HepG2 (cell line): ENCODE data around the gene AKR7A3. TPM values are rescaled to one million over a fixed set of nuclear protein-coding genes. Genes with fewer than 3 reads are reported as not detected.

ENCODE experiments used
- ARNTL ChIP-seq: sonication (generic); formaldehyde crosslinking; IDR thresholded peaks from 2 replicates; pipeline ENCODE4 v1.4.0; 2020; ENCODE audit warnings: mild to moderate bottlenecking, missing genetic modification reagents
- FOXA1 ChIP-seq, 2 experiments: fragments of 450-650 bp in 1 of 2; sonication (generic) in 1 of 2; formaldehyde crosslinking in 1 of 2; IDR thresholded peaks; 2 replicates each; pipeline versions ENCODE4 v1.4.0 to v1.6.1; 2016 to 2020; ENCODE audit warnings: missing genetic modification reagents in 1 of 2
- FOXP4 ChIP-seq: sonication (generic); formaldehyde crosslinking; IDR thresholded peaks from 2 replicates; pipeline ENCODE4 v1.4.0; 2020; ENCODE audit warnings: missing genetic modification reagents
- HNRNPL ChIP-seq: fragments of 200-400 bp; formaldehyde crosslinking; IDR thresholded peaks from 2 replicates; pipeline ENCODE4 v1.6.1; 2017; ENCODE audit warnings: mild to moderate bottlenecking, low read depth, low read length
- IRF2 ChIP-seq: IDR thresholded peaks from 2 replicates; pipeline ENCODE4 v1.6.1; 2018; ENCODE audit warnings: missing genetic modification reagents, missing compliant biosample characterization
- MBD4 ChIP-seq: IDR thresholded peaks from 2 replicates; pipeline ENCODE4 v1.6.1; 2012; ENCODE audit warnings: low read length, inconsistent platforms, borderline replicate concordance
- MEIS1 ChIP-seq: sonication (generic); formaldehyde crosslinking; IDR thresholded peaks from 2 replicates; pipeline ENCODE4 v1.9.0; 2021; ENCODE audit warnings: mild to moderate bottlenecking, missing genetic modification reagents, moderate library complexity, borderline replicate concordance
- MYPOP ChIP-seq: sonication (generic); formaldehyde crosslinking; IDR thresholded peaks from 2 replicates; pipeline ENCODE4 v1.8.1; 2023; ENCODE audit warnings: mild to moderate bottlenecking, moderate library complexity, missing genetic modification reagents
- TAF15 ChIP-seq: fragments of 200-400 bp; formaldehyde crosslinking; IDR thresholded peaks from one replicate; pipeline ENCODE4 v1.6.1; 2018; ENCODE audit warnings: mild to moderate bottlenecking, low read depth, low read length; ENCODE audit not compliant: poor library complexity, severe bottlenecking
- ZNF160 ChIP-seq: sonication (generic); formaldehyde crosslinking; IDR thresholded peaks from 2 replicates; pipeline ENCODE4 v1.8.0; 2022; ENCODE audit warnings: mild to moderate bottlenecking, inconsistent platforms, missing genetic modification reagents
- ZNF337 ChIP-seq: sonication (generic); formaldehyde crosslinking; IDR thresholded peaks from 2 replicates; pipeline ENCODE4 v1.5.1; 2020; ENCODE audit warnings: missing genetic modification reagents, low read depth, mild to moderate bottlenecking, borderline replicate concordance
- ZNF704 ChIP-seq: sonication (generic); formaldehyde crosslinking; IDR thresholded peaks from 2 replicates; pipeline ENCODE4 v1.8.1; 2023; ENCODE audit warnings: mild to moderate bottlenecking, inconsistent platforms, moderate library complexity, missing genetic modification reagents, borderline replicate concordance
- ZSCAN12 ChIP-seq: sonication (generic); formaldehyde crosslinking; IDR thresholded peaks from 2 replicates; pipeline ENCODE4 v1.9.0; 2021; ENCODE audit warnings: mild to moderate bottlenecking, missing genetic modification reagents
- ZSCAN29 ChIP-seq: sonication (generic); formaldehyde crosslinking; conservative IDR thresholded peaks from 2 replicates; pipeline ENCODE4 v1.4.0; 2020; ENCODE audit warnings: mild to moderate bottlenecking, missing genetic modification reagents
- polyA plus RNA-seq, 8 experiments: library from polyadenylated mRNA; depleted of rRNA in 3 of 8; stranded (reverse) in 7 of 8; unstranded in 1 of 8; fragments of >200 nt; fragmentation: Illumina TruSeq in 4 of 8; extraction: Trizol in 4 of 8; gene quantifications; 2 replicates each; pipeline versions ENCODE4 v1.2.1 to v1.2.3, GENCODE V29; 2011 to 2016; ENCODE audit warnings: low read depth in 4 of 8, missing spikeins in 1 of 8, mixed read lengths in 1 of 8; ENCODE audit not compliant: insufficient read depth in 1 of 8
- total RNA-seq, 5 experiments: library from RNA; depleted of rRNA; stranded (reverse); fragments of >200 nt; fragmentation: Illumina TruSeq; extraction: Trizol; gene quantifications; 2 replicates each; pipeline ENCODE4 v1.2.3, GENCODE V29; 2016; ENCODE audit warnings: low read depth in 1 of 5
- TF ChIP-seq, protein P1 (sequence below): sonication (generic); formaldehyde crosslinking; IDR thresholded peaks from 2 replicates; pipeline ENCODE4 v1.4.0; 2020; ENCODE audit warnings: mild to moderate bottlenecking, missing genetic modification reagents
- TF ChIP-seq, protein P2 (sequence below): sonication (generic); formaldehyde crosslinking; IDR thresholded peaks from 2 replicates; pipeline ENCODE4 v1.5.0; 2020; ENCODE audit warnings: missing genetic modification reagents, mild to moderate bottlenecking, borderline replicate concordance

Gene AKR7A3
- total and polyA plus RNA-seq, 2 of the 13 experiments (the other 11 are each of a cell fraction or from before 2014, with no cell fraction given): 0.58 to 1.00 TPM

GRCh38 chr1:19311931-19312781 lies 23.6 kb upstream of the AKR7A3 start, which contains the start of the genes AKR7A2 and SLC66A1 (continued):
- TF ChIP-seq FOXP4 (CRISPR knock-in tag) (no peak; the same call in 1 of the 2 replicates), ZNF704 (CRISPR knock-in tag) (0 out of 2 replicates have a peak, but pooled peaks have one; percentile 33), ZNF160 (CRISPR knock-in tag) (0 out of 2 replicates have a peak, but pooled peaks have one; percentile 82), MEIS1 (CRISPR knock-in tag) (peak; percentile 69; the same call in 1 of the 2 replicates), MYPOP (CRISPR knock-in tag) (0 out of 2 replicates have a peak, but pooled peaks have one; percentile 64), FOXA1 (IDR thresholded peaks at IDR 0.05) (no peak), FOXA1 (CRISPR knock-in tag; IDR thresholded peaks at IDR 0.05) (peak; percentile 9; the same call in 1 of the 2 replicates), ZSCAN29 (peak; percentile 79), ZNF337 (0 out of 2 replicates have a peak, but pooled peaks have one; percentile 28), IRF2 (peak; percentile 19), ARNTL (CRISPR knock-in tag) (peak; percentile 57; the same call in 1 of the 2 replicates), MBD4 (no peak), TAF15 (no peak), HNRNPL (0 out of 2 replicates have a peak, but pooled peaks have one; percentile 68), ZSCAN12 (CRISPR knock-in tag) (peak; percentile 57; the same call in 1 of the 2 replicates)
- TF ChIP-seq, protein P1, sequence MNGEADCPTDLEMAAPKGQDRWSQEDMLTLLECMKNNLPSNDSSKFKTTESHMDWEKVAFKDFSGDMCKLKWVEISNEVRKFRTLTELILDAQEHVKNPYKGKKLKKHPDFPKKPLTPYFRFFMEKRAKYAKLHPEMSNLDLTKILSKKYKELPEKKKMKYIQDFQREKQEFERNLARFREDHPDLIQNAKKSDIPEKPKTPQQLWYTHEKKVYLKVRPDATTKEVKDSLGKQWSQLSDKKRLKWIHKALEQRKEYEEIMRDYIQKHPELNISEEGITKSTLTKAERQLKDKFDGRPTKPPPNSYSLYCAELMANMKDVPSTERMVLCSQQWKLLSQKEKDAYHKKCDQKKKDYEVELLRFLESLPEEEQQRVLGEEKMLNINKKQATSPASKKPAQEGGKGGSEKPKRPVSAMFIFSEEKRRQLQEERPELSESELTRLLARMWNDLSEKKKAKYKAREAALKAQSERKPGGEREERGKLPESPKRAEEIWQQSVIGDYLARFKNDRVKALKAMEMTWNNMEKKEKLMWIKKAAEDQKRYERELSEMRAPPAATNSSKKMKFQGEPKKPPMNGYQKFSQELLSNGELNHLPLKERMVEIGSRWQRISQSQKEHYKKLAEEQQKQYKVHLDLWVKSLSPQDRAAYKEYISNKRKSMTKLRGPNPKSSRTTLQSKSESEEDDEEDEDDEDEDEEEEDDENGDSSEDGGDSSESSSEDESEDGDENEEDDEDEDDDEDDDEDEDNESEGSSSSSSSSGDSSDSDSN: peak; percentile 80
- TF ChIP-seq, protein P2, sequence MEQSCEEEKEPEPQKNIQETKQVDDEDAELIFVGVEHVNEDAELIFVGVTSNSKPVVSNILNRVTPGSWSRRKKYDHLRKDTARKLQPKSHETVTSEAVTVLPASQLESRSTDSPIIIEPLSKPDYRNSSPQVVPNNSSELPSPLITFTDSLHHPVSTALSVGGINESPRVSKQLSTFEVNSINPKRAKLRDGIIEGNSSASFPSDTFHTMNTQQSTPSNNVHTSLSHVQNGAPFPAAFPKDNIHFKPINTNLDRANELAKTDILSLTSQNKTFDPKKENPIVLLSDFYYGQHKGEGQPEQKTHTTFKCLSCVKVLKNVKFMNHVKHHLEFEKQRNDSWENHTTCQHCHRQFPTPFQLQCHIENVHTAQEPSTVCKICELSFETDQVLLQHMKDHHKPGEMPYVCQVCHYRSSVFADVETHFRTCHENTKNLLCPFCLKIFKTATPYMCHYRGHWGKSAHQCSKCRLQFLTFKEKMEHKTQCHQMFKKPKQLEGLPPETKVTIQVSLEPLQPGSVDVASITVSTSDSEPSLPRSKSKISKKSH: peak; percentile 79; the same call in 1 of the 2 replicates
